Spinal cord (tissue), 10 donors: ENCODE data around the gene FRMD5. TPM values are rescaled to one million over a fixed set of nuclear protein-coding genes. Genes with fewer than 3 reads are reported as not detected.
"Not testable (repeated sequence)": the region's sequence is repeated elsewhere in the genome, so short reads cannot be mapped to it uniquely, and the experiment has no call there.

Source experiments
- DNase-seq, 6 donors: peaks; one replicate each; pipeline versions ENCODE4 v3.0.0 to v3.0.0-alpha.2; 2013 to 2015; ENCODE audit warnings: low spot score in 6 of 6, low read depth in 4 of 6
- H3K27ac ChIP-seq: one replicate; pipeline ENCODE4 v1.5.1; 2013; ENCODE audit warnings: low read depth, low read length, control low read depth
- H3K27me3 ChIP-seq: one replicate; pipeline ENCODE4 v1.6.1; 2013; ENCODE audit warnings: low read length; ENCODE audit not compliant: control insufficient read depth, insufficient read depth
- H3K36me3 ChIP-seq: one replicate; pipeline ENCODE4 v1.6.1; 2013; ENCODE audit warnings: low read length; ENCODE audit not compliant: control insufficient read depth, insufficient read depth
- H3K4me1 ChIP-seq: one replicate; pipeline ENCODE4 v1.6.1; 2013; ENCODE audit warnings: low read length; ENCODE audit not compliant: control insufficient read depth, insufficient read depth
- H3K4me3 ChIP-seq: one replicate; pipeline ENCODE4 v1.5.1; 2013; ENCODE audit warnings: low read depth, low read length, control low read depth
- H3K9me3 ChIP-seq: one replicate; pipeline ENCODE4 v1.6.1; 2013; ENCODE audit warnings: low read length; ENCODE audit not compliant: control insufficient read depth, insufficient read depth
- WGBS: methylation state at CpG from one replicate; pipeline ENCODE4 v1.1.5; 2013; ENCODE audit warnings: missing lambda C conversion rate; ENCODE audit not compliant: insufficient coverage; 5-methylcytosine and 5-hydroxymethylcytosine counted together
- polyA plus RNA-seq, 2 donors: library from polyadenylated mRNA; unstranded; fragments of 120-200 nt; gene quantifications; one replicate each; pipeline ENCODE4 v1.2.1, GENCODE V29; 2013; ENCODE audit not compliant: insufficient read length in 2 of 2
- total RNA-seq, 2 donors: library from RNA; depleted of rRNA in 1 of 2; stranded (reverse); fragments of 120-200 nt in 1 of 2; fragments of >200 nt in 1 of 2; gene quantifications; one replicate each; pipeline versions ENCODE4 v1.2.3 to v1.2.4, GENCODE V29; 2013 to 2014
- donor health status: healthy.

The FRMD5 gene
- total and polyA plus RNA-seq, 4 donors: 8.9 to 25.9 (median 20.2) TPM

DNA sequence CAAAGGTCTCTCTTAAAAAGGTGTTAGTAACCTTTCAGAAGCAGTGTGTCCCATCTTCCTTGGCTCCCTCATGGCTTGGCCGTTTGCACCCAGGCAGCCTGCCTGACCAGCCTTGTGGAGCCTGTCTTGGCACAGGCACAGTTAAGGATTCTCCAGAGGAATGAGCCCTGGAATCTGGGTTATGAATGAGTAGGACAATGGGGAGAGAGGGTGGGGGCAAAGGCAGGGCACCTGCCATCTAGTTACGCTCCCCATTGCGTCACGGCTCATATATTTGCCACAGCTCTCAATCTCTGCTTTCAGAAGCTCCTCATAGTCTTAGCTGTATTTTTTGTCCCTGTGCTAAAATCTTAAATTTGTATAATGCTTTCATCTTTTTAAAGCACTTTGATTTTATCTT is 317.7 kb downstream of the FRMD5 start:
- no peaks in the 10 kb centered on the region for H3K27me3 ChIP-seq
- H3K36me3 ChIP-seq: peaks cover 14% of the 10 kb centered on the region
- 87% methylated on average over 1 of the region's 4 CpGs for WGBS
- H3K9me3 ChIP-seq: no peaks in the 10 kb centered on the region
- no peak overlapping the region for H3K27ac ChIP-seq
- no peak overlapping the region for H3K4me3 ChIP-seq
- H3K4me1 ChIP-seq: peaks cover 7% of the 10 kb centered on the region
- DNase-seq: no peak

DNA sequence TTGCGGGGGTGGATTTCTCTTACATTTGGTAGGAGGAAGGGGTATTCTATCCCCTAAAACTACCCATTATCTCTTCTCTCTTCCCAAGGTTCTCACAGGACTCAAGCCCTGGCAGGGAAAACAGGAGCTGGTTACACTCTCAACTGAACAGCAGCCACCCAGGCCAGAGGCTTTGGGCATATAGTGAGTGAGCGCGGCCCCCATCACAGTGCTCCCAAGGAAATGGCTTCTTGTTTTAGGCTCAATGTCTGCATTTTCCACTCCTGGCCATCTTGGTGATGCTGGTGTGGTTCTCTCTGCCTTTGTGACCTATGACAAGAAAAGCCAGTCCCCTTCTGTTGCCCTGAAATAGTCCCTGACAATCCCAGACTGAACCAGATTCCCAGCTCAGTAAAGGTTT is 318.2 kb downstream of the FRMD5 start:
- WGBS: 94% methylated on average over 2 of the region's 3 CpGs
- H3K36me3 ChIP-seq: peaks cover 14% of the 10 kb centered on the region

DNA sequence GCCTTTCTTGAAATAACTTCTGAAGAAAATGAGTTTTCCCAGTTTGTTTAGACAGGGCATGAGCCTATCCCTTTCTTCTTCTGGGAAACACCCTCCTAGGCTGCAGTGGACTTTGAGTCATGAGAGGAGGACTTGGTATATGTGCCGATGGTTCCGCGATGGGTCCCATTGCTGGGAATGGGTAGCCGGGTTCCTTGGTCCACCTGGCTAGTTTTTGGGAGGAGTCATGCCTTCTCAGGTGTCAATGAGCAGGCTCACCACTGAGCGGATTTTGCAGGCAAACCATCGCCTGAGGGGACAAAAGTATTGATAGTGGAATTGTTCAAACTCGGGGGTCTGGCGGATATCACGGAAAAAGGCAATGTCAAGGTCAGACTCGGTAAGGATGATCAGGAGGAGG is 321.4 kb downstream of the FRMD5 start:
- Histone ChIP-seq H3K9me3 (no peaks in the 10 kb centered on the region), H3K4me1 (no peaks in the 10 kb centered on the region), H3K4me3 (no peak overlapping the region), H3K27me3 (no peaks in the 10 kb centered on the region), H3K36me3 (peaks cover 15% of the 10 kb centered on the region), H3K27ac (no peak overlapping the region)
- WGBS: 96% methylated on average over 10 of the region's 10 CpGs
- no peak for DNase-seq

More for the DNA sequence above, 318.2 kb downstream of the FRMD5 start:
- no peaks in the 10 kb centered on the region for H3K27me3 ChIP-seq
- no peak for DNase-seq
- H3K4me3 ChIP-seq: no peak overlapping the region
- H3K4me1 ChIP-seq: peaks cover 7% of the 10 kb centered on the region
- no peak overlapping the region for H3K27ac ChIP-seq
- H3K9me3 ChIP-seq: no peaks in the 10 kb centered on the region

DNA sequence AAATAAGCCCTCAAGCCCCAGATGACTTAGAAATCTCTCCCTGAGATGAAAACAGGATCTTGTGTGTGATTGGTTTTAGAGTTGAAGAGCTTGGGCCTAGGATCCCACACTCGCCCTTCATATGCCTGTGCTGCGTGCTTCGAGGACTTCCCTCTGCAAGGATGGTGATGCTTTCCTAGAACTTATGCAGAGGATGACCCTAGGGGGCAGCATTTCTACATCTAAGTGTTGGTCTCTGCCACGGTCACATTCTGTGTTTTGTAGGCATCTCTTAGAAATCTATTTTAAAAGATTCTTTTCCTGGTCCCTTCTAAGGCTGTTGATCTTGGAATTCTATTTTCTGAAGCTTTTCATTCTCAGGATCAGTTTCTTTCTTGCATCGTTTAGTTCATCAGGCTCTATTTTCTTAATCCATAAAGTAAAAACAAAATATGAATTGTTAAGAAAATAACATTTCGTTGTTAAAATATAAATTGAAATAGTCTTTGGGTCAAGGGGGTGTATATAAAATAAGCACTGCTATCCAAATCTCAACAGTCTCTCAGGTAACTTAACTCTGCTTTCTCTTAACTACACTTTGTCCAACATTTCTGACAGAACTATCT is 322.6 kb downstream of the FRMD5 start:
- H3K9me3 ChIP-seq: no peaks in the 10 kb centered on the region
- H3K27me3 ChIP-seq: no peaks in the 10 kb centered on the region
- H3K4me1 ChIP-seq: no peaks in the 10 kb centered on the region
- 20% methylated on average over 2 of the region's 6 CpGs for WGBS
- H3K27ac ChIP-seq: no peak overlapping the region
- peaks cover 15% of the 10 kb centered on the region for H3K36me3 ChIP-seq
- no peak overlapping the region for H3K4me3 ChIP-seq
- peak; percentile 38 to 95 (median 72) for DNase-seq

DNA sequence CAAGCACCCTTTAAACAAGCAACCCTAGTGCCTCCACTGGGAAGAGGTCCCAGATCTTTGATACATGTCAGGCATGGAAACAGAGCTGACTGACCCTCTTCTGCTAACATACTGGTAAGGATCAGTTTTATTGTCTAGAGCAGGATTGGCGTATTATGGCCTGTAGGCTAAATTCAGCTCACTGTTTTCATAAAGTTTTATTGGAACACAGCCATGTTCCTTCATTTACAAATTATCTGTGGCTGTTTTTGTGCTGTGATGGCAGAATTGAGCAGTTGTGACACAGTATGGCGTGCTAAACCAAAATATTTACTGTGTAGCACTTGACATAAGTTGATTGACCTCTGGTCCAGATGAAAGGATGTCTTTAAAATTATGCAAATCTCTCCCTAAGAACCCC is 323.2 kb downstream of the FRMD5 start:
- no peaks in the 10 kb centered on the region for H3K9me3 ChIP-seq
- WGBS: no CpG with 5 or more reads among the region's 2 CpGs
- peaks cover 15% of the 10 kb centered on the region for H3K36me3 ChIP-seq
- no peak overlapping the region for H3K4me3 ChIP-seq
- H3K27me3 ChIP-seq: no peaks in the 10 kb centered on the region
- no peak for DNase-seq
- H3K4me1 ChIP-seq: no peaks in the 10 kb centered on the region
- no peak overlapping the region for H3K27ac ChIP-seq

DNA sequence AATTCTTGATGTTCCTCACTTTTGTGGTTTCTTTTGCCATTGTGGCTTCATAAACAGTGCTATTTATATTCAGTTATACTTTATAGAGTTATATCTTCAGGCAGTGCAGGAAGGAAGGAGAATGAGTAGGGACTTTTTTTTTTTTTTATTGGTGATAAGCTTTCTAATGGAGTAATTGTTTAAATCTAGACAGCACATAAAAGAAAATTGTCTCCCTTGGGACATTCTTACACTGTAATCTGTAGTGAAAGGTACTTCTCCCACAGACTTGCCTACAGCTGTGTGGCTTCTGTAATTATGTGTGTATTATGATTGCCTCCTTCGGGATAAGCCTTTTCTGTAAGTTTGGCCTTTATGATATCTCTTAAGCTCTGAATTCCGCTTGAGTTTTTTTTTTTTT is 326.7 kb downstream of the FRMD5 start:
- H3K4me3 ChIP-seq: no peak overlapping the region
- H3K4me1 ChIP-seq: no peaks in the 10 kb centered on the region
- WGBS: no CpG with 5 or more reads among the region's 2 CpGs
- H3K27me3 ChIP-seq: no peaks in the 10 kb centered on the region
- DNase-seq: peak in 2 of 6 donors; percentile 6 to 91
- H3K27ac ChIP-seq: no peak overlapping the region
- H3K9me3 ChIP-seq: no peaks in the 10 kb centered on the region
- H3K36me3 ChIP-seq: peaks cover 7% of the 10 kb centered on the region

DNA sequence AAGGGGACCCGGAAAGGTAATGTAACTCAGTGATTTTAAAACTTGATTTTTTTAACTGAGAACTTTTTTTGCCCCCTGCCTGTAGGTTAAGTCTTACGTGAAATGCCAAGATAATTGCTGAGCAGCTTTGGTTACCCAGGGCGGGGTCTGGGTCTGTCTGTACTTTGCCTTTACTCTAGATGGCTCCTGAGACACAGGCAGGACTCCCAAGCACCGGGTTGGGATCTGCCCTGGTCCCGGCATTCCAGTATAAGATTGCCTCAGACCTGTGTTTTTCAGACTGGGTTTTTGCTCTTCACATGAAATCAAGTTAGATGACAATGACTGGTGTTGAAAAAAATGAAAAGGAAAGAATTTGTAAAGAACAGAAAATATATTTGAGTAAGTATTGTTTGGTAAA is 328.0 kb downstream of the FRMD5 start:
- no peak overlapping the region for H3K4me3 ChIP-seq
- H3K9me3 ChIP-seq: no peaks in the 10 kb centered on the region
- no peaks in the 10 kb centered on the region for H3K27me3 ChIP-seq
- 92% methylated on average over 5 of the region's 5 CpGs for WGBS
- H3K4me1 ChIP-seq: no peaks in the 10 kb centered on the region
- DNase-seq: no peak
- peaks cover 9% of the 10 kb centered on the region for H3K36me3 ChIP-seq
- H3K27ac ChIP-seq: no peak overlapping the region

DNA sequence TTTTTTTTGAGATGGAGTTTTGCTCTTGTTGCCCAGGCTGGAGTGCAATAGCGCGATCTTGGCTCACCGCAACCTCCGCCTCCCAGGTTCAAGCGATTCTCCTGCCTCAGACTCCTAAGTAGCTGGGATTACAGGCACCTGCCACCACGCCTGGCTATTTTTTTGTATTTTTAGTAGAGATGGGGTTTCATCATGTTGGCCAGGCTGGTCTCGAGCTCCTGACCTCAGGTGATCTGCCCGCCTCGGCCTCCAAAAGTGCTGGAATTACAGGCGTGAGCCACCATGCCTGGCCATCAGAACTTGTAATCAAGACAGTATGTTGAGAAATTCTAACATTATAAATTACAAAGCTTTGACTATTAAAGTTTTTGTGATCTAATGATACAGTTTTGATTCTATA is 328.4 kb downstream of the FRMD5 start:
- H3K27ac ChIP-seq, H3K27me3 ChIP-seq, H3K4me3 ChIP-seq, H3K9me3 ChIP-seq, H3K36me3 ChIP-seq, H3K4me1 ChIP-seq, DNase-seq: not testable (repeated sequence)
- no CpG with 5 or more reads among the region's 10 CpGs for WGBS

DNA sequence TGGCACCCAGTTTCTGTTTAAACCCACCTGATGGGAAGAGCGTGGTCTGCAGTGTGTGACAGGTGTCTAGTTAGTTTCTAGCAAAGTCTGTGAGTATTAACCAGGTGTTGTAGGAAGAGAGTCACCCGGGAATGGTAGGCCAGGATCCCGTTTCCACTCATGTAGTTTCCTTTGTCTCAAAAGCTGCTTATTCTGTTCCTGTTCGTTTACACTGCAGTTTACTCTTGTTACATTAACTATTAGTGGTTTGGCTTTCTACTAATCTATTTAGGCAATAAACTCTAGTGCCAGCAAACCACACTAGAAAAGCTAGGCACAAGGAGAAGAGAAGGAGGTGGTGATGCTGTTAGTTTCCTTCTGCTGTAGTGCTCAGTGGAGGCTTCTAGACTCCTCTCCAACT is 335.5 kb downstream of the FRMD5 start:
- no peaks in the 10 kb centered on the region for H3K4me1 ChIP-seq
- no peaks in the 10 kb centered on the region for H3K27me3 ChIP-seq
- H3K4me3 ChIP-seq: no peak overlapping the region
- no peaks in the 10 kb centered on the region for H3K9me3 ChIP-seq
- peaks cover 8% of the 10 kb centered on the region for H3K36me3 ChIP-seq
- 92% methylated on average over 1 of the region's 4 CpGs for WGBS
- DNase-seq: no peak
- H3K27ac ChIP-seq: no peak overlapping the region

DNA sequence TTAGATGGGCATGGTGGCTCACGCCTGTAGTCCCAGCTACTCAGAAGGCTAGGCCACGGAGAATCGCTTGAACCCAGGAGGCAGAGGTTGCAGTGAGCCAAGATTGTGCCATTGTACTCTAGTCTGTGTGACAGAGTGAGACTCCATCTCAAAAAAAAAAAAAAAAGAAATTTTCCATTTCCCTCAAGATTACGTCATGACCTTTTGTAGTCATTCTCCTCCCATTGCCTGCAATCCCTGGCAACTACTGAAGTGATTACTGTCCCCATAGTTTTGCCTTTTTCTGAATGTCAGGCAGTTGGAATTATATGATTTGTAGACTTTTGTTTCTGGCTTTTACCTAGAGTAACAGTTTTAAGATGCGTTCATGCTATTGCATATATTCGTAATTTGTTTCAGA is 340.3 kb downstream of the FRMD5 start:
- Histone ChIP-seq H3K4me1 (no peaks in the 10 kb centered on the region), H3K27ac (no peak overlapping the region), H3K4me3 (no peak overlapping the region), H3K36me3 (peaks cover 14% of the 10 kb centered on the region), H3K27me3 (no peaks in the 10 kb centered on the region), H3K9me3 (no peaks in the 10 kb centered on the region)
- no peak for DNase-seq
- WGBS: no CpG with 5 or more reads among the region's 6 CpGs
